WTC11 (cell line): ENCODE data around the gene SPG21. TPM values are rescaled to one million over a fixed set of nuclear protein-coding genes. Genes with fewer than 3 reads are reported as not detected.

Source experiments
- ATAC-seq: fragments of 200-7000 bp; cut with Tn5 transposase; 2 replicates; pipeline ENCODE4 v1.10.0; 2021; ENCODE audit warnings: mild to moderate bottlenecking, moderate library complexity
- CTCF ChIA-PET: fragments of 300-600 bp; sonication (Branson Sonifier 250); formaldehyde crosslinking; loops from one replicate; lab custom pipeline; 2021; ENCODE audit warnings: antibody characterized with exemption; lab: Charles Lee
- POLR2A ChIA-PET: fragments of 350-600 bp; sonication (Branson Sonifier 250); formaldehyde crosslinking; loops from one replicate; lab custom pipeline; 2021; ENCODE audit warnings: antibody characterized with exemption; lab: Charles Lee
- DNase-seq: peaks from one replicate; pipeline ENCODE4 v3.0.0; 2021; ENCODE audit warnings: low spot score
- H3K27ac Mint-ChIP-seq: 2 replicates; pipeline ENCODE4 v1.8.0; 2021; ENCODE audit warnings: mixed read lengths
- H3K27me3 Mint-ChIP-seq: 2 replicates; pipeline ENCODE4 v1.8.0; 2021; ENCODE audit warnings: low read depth, mild to moderate bottlenecking, moderate library complexity, mixed read lengths
- H3K36me3 Mint-ChIP-seq: 2 replicates; pipeline ENCODE4 v1.8.0; 2021; ENCODE audit warnings: mixed read lengths
- H3K4me1 Mint-ChIP-seq: 2 replicates; pipeline ENCODE4 v1.8.0; 2022; ENCODE audit warnings: mixed read lengths
- H3K4me3 Mint-ChIP-seq: 2 replicates; pipeline ENCODE4 v1.8.0; 2021; ENCODE audit warnings: mild to moderate bottlenecking, moderate library complexity, mixed read lengths
- H3K9me3 Mint-ChIP-seq: 2 replicates; pipeline ENCODE4 v1.8.0; 2021; ENCODE audit warnings: mixed read lengths
- CREB1 ChIP-seq: sonication (generic); formaldehyde crosslinking; IDR thresholded peaks from 2 replicates; pipeline ENCODE4 v1.8.0; 2023; ENCODE audit warnings: mild to moderate bottlenecking, missing genetic modification reagents
- CREM ChIP-seq: sonication (generic); formaldehyde crosslinking; IDR thresholded peaks from 2 replicates; pipeline ENCODE4 v1.8.1; 2022; ENCODE audit warnings: mild to moderate bottlenecking, missing genetic modification reagents, moderate library complexity
- GRHL2 ChIP-seq: fragments of 250-450 bp; sonication (Bioruptor Pico); IDR thresholded peaks from 2 replicates; pipeline ENCODE4 v1.8.0; 2022; ENCODE audit warnings: mild to moderate bottlenecking, moderate library complexity; ENCODE audit not compliant: insufficient replicate concordance, severe bottlenecking
- IRF2 ChIP-seq: sonication (generic); formaldehyde crosslinking; IDR thresholded peaks from 2 replicates; pipeline ENCODE4 v1.8.0; 2022; ENCODE audit warnings: low read depth, missing genetic modification reagents, borderline replicate concordance
- MXD4 ChIP-seq: fragments of 250-450 bp; sonication (Bioruptor Pico); IDR thresholded peaks from 2 replicates; pipeline ENCODE4 v1.8.0; 2021; ENCODE audit warnings: mild to moderate bottlenecking, moderate library complexity, borderline replicate concordance
- RORB ChIP-seq: fragments of 250-450 bp; sonication (Bioruptor Pico); IDR thresholded peaks from 2 replicates; pipeline ENCODE4 v1.9.0; 2021; ENCODE audit warnings: mild to moderate bottlenecking
- SP1 ChIP-seq: sonication (generic); formaldehyde crosslinking; conservative IDR thresholded peaks from 2 replicates; pipeline ENCODE4 v1.8.1; 2022; ENCODE audit warnings: missing genetic modification reagents
- TEAD1 ChIP-seq: sonication (generic); formaldehyde crosslinking; IDR thresholded peaks from 2 replicates; pipeline ENCODE4 v1.8.0; 2022; ENCODE audit warnings: mild to moderate bottlenecking, missing genetic modification reagents
- ZNF121 ChIP-seq: sonication (generic); formaldehyde crosslinking; IDR thresholded peaks from 2 replicates; pipeline ENCODE4 v1.8.0; 2023; ENCODE audit warnings: missing genetic modification reagents
- ZNF317 ChIP-seq: sonication (generic); formaldehyde crosslinking; IDR thresholded peaks from 2 replicates; pipeline ENCODE4 v1.8.1; 2023; ENCODE audit warnings: low read depth, mild to moderate bottlenecking, moderate library complexity, missing genetic modification reagents, borderline replicate concordance
- ZNF396 ChIP-seq: fragments of 250-450 bp; sonication (Bioruptor Pico); IDR thresholded peaks from 2 replicates; pipeline ENCODE4 v1.8.0; 2021; ENCODE audit warnings: mild to moderate bottlenecking, moderate library complexity, borderline replicate concordance
- ZNF671 ChIP-seq: fragments of 250-450 bp; sonication (Bioruptor Pico); IDR thresholded peaks from 2 replicates; pipeline ENCODE4 v1.8.0; 2021; ENCODE audit warnings: mild to moderate bottlenecking
- total RNA-seq: library from RNA; stranded (reverse); gene quantifications from 3 replicates; pipeline ENCODE4 v1.2.3, GENCODE V29; 2021
- TF ChIP-seq, protein P1 (sequence below): sonication (generic); formaldehyde crosslinking; IDR thresholded peaks from 2 replicates; pipeline ENCODE4 v1.8.1; 2022; ENCODE audit warnings: low read depth, mild to moderate bottlenecking, moderate library complexity, missing genetic modification reagents, borderline replicate concordance
- TF ChIP-seq, protein P2 (sequence below): sonication (generic); formaldehyde crosslinking; IDR thresholded peaks from 2 replicates; pipeline ENCODE4 v1.8.0; 2022; ENCODE audit warnings: mild to moderate bottlenecking, missing genetic modification reagents
- TF ChIP-seq, protein P3 (sequence below): sonication (generic); formaldehyde crosslinking; IDR thresholded peaks from 2 replicates; pipeline ENCODE4 v1.8.1; 2022; ENCODE audit warnings: mild to moderate bottlenecking, missing genetic modification reagents, moderate library complexity, borderline replicate concordance
- TF ChIP-seq, protein P4 (sequence below): sonication (generic); formaldehyde crosslinking; IDR thresholded peaks from 2 replicates; pipeline ENCODE4 v1.8.1; 2023; ENCODE audit warnings: mild to moderate bottlenecking, moderate library complexity, missing genetic modification reagents

SPG21 gene
- total RNA-seq, 1 experiment from 2014 or later: 69.9 TPM

DNA sequence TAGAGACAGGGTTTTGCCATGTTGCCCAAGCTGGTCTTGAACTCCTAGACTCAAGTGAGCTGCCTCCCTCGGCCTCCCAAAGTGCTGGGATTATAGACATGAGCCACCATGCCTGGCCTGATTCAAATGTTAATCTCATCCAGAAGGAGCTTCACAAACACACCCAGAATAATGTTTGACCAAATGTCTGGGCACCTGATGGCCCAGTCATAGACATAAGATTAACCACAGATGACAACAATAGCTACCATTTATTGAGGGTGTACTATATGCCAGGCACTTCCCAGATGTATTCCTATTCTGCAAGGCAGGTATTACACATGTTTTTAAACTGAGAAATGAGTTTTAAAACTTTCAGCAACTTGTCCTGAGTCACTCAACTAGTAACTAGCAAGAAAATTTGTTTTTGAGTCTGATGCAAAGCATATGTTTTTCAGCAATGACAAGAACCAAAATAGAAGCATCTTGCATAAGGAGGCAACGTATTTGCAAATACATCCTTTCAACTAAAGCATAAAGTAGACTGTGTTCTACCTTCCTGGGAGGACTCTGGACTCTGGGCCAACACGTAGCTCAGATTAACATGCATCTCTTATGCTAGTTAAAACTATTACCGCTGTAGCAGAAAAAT, 8.1 kb upstream of the SPG21 start:
- no peak for DNase-seq
- H3K27me3 Mint-ChIP-seq: no peaks in the 10 kb centered on the region
- H3K4me3 Mint-ChIP-seq: no peak overlapping the region
- no peak overlapping the region for H3K27ac Mint-ChIP-seq
- TF ChIP-seq IRF2 (CRISPR knock-in tag): no peak
- no peak for TF ChIP-seq ZNF396 (CRISPR knock-in tag)
- TF ChIP-seq, protein P1, sequence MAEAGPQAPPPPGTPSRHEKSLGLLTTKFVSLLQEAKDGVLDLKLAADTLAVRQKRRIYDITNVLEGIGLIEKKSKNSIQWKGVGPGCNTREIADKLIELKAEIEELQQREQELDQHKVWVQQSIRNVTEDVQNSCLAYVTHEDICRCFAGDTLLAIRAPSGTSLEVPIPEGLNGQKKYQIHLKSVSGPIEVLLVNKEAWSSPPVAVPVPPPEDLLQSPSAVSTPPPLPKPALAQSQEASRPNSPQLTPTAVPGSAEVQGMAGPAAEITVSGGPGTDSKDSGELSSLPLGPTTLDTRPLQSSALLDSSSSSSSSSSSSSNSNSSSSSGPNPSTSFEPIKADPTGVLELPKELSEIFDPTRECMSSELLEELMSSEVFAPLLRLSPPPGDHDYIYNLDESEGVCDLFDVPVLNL (CRISPR knock-in tag): no peak
- TF ChIP-seq, protein P2, sequence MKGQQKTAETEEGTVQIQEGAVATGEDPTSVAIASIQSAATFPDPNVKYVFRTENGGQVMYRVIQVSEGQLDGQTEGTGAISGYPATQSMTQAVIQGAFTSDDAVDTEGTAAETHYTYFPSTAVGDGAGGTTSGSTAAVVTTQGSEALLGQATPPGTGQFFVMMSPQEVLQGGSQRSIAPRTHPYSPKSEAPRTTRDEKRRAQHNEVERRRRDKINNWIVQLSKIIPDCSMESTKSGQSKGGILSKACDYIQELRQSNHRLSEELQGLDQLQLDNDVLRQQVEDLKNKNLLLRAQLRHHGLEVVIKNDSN: no peak
- no peak for TF ChIP-seq ZNF317 (CRISPR knock-in tag)
- TF ChIP-seq RORB (CRISPR knock-in tag): no peak
- TF ChIP-seq GRHL2: no peak
- TF ChIP-seq SP1: no peak
- no peak for TF ChIP-seq TEAD1
- TF ChIP-seq, all 79 proteins: peak for 0
- no peaks in the 10 kb centered on the region for H3K9me3 Mint-ChIP-seq
- H3K4me1 Mint-ChIP-seq: no peaks in the 10 kb centered on the region
- H3K36me3 Mint-ChIP-seq: peaks cover 3% of the 10 kb centered on the region
- ChIA-PET POLR2A (no interaction called here), CTCF (interaction anchor here (0.7 to 1.2 kb wide), 2 partner anchors 19 to 214 kb away, joined by 3 to 4 read pairs; partner anchors contain the start of gene CILP)
- ATAC-seq: no peak

DNA sequence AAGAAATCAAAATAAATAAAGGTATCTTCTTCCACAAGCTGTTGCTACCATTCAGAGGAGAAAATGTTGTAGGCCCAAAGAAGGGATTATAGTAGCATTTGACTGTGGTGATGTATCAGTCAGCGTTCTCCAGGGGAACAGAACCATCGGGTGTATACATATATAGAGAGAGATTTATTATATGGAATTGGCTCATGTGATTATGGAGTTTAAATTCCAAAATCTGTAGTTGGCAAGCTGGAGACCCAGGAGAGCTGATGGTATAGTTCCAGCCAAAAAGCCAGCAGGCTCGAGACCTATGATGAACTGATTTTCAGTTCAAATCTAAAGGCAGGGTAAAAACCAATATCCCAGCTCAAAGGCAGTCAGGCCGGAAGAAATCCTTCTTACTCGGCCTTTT, 7.4 kb upstream of the SPG21 start:
- ATAC-seq: no peak

DNA sequence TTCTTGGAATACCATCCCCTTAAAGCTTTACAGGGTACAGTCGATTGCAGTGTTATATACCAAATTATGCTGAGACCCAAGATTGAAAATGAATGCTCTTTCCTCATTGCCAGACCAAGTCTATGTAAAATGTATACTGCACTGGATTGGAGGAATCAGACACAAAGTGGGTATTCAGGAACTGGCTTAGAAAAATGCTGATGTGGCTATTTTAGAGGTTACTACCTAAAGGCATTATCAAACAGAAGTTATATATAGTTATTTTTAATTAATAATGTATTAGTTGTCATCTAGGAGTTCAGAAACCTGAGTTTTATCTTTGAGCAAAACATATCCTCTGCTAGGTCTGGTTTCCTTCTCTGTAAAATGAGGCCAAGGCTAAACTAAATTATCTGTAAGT, 3.6 kb upstream of the SPG21 start:
- POLR2A ChIA-PET: no interaction called here
- no peaks in the 10 kb centered on the region; the same call in 1 of the 2 replicates for H3K27me3 Mint-ChIP-seq
- H3K4me1 Mint-ChIP-seq: peaks cover 17% of the 10 kb centered on the region
- no peak for TF ChIP-seq CREM (CRISPR knock-in tag)
- TF ChIP-seq MXD4 (CRISPR knock-in tag): no peak
- TF ChIP-seq, protein P3, sequence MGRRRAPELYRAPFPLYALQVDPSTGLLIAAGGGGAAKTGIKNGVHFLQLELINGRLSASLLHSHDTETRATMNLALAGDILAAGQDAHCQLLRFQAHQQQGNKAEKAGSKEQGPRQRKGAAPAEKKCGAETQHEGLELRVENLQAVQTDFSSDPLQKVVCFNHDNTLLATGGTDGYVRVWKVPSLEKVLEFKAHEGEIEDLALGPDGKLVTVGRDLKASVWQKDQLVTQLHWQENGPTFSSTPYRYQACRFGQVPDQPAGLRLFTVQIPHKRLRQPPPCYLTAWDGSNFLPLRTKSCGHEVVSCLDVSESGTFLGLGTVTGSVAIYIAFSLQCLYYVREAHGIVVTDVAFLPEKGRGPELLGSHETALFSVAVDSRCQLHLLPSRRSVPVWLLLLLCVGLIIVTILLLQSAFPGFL (CRISPR knock-in tag): no peak
- TF ChIP-seq, all 79 proteins: peak for 0
- Mint-ChIP-seq H3K4me3 (no peak overlapping the region), H3K9me3 (no peaks in the 10 kb centered on the region), H3K27ac (no peak overlapping the region), H3K36me3 (no peaks in the 10 kb centered on the region)
- CTCF ChIA-PET: interaction anchor here (0.9 kb wide), 1 partner anchor 16 kb away, joined by 3 read pairs; no protein-coding TSS in a partner anchor
- ATAC-seq (no peak), DNase-seq (no peak)

More for the DNA sequence above, 7.4 kb upstream of the SPG21 start:
- no peak for DNase-seq
- Mint-ChIP-seq H3K27me3 (no peaks in the 10 kb centered on the region), H3K4me3 (no peak overlapping the region), H3K9me3 (no peaks in the 10 kb centered on the region), H3K4me1 (no peaks in the 10 kb centered on the region), H3K27ac (no peak overlapping the region), H3K36me3 (no peaks in the 10 kb centered on the region)
- ChIA-PET POLR2A (interaction anchor here (0.6 kb wide), 1 partner anchor 187 kb away, joined by 3 read pairs; no protein-coding TSS in a partner anchor), CTCF (interaction anchor here (0.7 to 1.2 kb wide), 4 partner anchors 12 to 214 kb away, joined by 3 to 4 read pairs (median 3); partner anchors contain the start of gene CILP)
- TF ChIP-seq, protein P2: no peak
- TF ChIP-seq ZNF121: no peak
- no peak for TF ChIP-seq CREB1 (CRISPR knock-in tag)
- no peak for TF ChIP-seq ZNF671 (CRISPR knock-in tag)
- TF ChIP-seq, protein P4, sequence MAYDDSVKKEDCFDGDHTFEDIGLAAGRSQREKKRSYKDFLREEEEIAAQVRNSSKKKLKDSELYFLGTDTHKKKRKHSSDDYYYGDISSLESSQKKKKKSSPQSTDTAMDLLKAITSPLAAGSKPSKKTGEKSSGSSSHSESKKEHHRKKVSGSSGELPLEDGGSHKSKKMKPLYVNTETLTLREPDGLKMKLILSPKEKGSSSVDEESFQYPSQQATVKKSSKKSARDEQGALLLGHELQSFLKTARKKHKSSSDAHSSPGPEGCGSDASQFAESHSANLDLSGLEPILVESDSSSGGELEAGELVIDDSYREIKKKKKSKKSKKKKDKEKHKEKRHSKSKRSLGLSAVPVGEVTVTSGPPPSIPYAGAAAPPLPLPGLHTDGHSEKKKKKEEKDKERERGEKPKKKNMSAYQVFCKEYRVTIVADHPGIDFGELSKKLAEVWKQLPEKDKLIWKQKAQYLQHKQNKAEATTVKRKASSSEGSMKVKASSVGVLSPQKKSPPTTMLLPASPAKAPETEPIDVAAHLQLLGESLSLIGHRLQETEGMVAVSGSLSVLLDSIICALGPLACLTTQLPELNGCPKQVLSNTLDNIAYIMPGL (CRISPR knock-in tag): no peak
